ENCODE measurements around the gene LRRC52. TPM values are rescaled to one million over a fixed set of nuclear protein-coding genes. Genes with fewer than 3 reads are reported as not detected.

The LRRC52 gene, protein sequence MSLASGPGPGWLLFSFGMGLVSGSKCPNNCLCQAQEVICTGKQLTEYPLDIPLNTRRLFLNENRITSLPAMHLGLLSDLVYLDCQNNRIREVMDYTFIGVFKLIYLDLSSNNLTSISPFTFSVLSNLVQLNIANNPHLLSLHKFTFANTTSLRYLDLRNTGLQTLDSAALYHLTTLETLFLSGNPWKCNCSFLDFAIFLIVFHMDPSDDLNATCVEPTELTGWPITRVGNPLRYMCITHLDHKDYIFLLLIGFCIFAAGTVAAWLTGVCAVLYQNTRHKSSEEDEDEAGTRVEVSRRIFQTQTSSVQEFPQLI
- not detected for polyA plus RNA-seq (2013, experiment 1 of 2)
- polyA plus RNA-seq (2013, experiment 2 of 2) = not detected

DNA sequence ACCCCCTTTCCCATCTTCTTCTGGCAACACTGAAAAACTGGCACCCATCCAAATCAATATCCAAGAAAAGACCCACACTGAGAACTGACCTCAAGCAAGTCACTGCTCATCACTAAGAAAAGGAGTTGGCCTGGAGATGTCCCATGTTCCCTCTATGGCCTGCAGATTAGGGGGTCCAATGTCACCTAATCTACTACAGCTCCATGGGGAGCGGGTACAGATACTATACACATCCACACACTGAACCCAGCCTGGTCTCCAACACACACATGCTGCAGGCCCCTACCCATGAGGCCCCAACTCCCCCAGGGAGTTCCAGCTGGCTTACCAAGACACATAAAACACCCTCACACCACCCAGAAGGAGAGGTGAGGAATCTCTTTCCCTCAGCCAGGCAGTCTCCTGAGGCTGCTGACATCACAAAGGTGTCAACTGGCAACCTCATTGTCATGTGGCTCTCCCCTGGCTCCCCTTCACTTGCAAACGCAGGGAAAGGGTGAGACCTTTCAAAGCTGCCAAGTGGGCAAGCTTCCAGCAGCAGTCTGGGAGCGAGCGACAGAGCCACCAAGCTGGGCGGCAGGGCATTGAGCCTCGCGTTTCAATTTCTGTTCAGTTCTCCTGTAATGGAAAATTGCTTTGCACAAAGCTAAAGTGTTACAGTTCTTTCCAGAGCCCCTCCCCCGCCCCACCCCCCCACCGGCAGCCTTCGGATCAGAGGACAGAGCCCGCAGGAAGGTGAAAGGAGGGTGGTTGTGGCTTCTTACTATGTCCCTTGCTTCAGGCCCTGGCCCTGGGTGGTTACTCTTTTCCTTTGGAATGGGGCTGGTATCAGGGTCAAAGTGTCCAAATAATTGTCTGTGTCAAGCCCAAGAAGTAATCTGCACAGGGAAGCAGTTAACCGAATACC is at the start of gene LRRC52:
TSS of gene LRRC52 (plus strand) at position 469 of the 907 bp plus-strand sequence. CDS start at position 766, 297 bp downstream.
- no peak within 1 kb of the TSS for H2BK12ac ChIP-seq (ENCODE audit: low read length)
- H3K18ac ChIP-seq (ENCODE audit: low read length) = no peak within 1 kb of the TSS
- H2BK15ac ChIP-seq (ENCODE audit: low read length) = no peak within 1 kb of the TSS
- no peak within 1 kb of the TSS for H3K4ac ChIP-seq (ENCODE audit: low read length)
- no peaks in the 10 kb centered on the region for H3K79me1 ChIP-seq (ENCODE audit: low read depth, low read length)
- peaks cover 0 to 6% of the 10 kb centered on the region in 2 donors for H3K4me1 ChIP-seq (ENCODE audit: control insufficient read depth in 2 of 2, insufficient read depth in 1 of 2, low read depth in 1 of 2, low read length in 2 of 2)
- H2AK5ac ChIP-seq (ENCODE audit: low read depth, low read length) = no peak within 1 kb of the TSS
- no peaks in the 10 kb centered on the region for H3K9me3 ChIP-seq (replicated peaks in 1 of 2; ENCODE audit: control insufficient read depth in 2 of 2, insufficient read depth in 1 of 2, low read depth in 1 of 2, low read length in 2 of 2)
- no peak within 1 kb of the TSS for H3K27ac ChIP-seq (replicated peaks; ENCODE audit: low read length)
- no peak within 1 kb of the TSS for H4K91ac ChIP-seq (ENCODE audit: low read depth, low read length, poor library complexity)
- no peak within 1 kb of the TSS for H3K23ac ChIP-seq (ENCODE audit: low read depth, low read length, poor library complexity)
- no peak within 1 kb of the TSS for H3K14ac ChIP-seq (ENCODE audit: low read length)
- H3K9ac ChIP-seq (ENCODE audit: low read depth, low read length, poor library complexity) = no peak within 1 kb of the TSS
- H3K27me3 ChIP-seq (ENCODE audit: control insufficient read depth in 3 of 3, insufficient read depth in 3 of 3, low read depth in 1 of 3, low read length in 3 of 3) = peaks cover 0 to 15% (median 0%) of the 10 kb centered on the region in 3 experiments
- H3K4me2 ChIP-seq (ENCODE audit: insufficient read depth, low read length, poor library complexity, severe bottlenecking) = no peak within 1 kb of the TSS
- no peak within 1 kb of the TSS for H2BK5ac ChIP-seq (ENCODE audit: low read length)
- no peak for DNase-seq (ENCODE audit: low spot score)
- H2AFZ ChIP-seq (ENCODE audit: low read length) = no peak within 1 kb of the TSS
- H3K36me3 ChIP-seq (replicated peaks in 1 of 2; ENCODE audit: control insufficient read depth in 2 of 2, insufficient read depth in 2 of 2, low read length in 2 of 2) = no peaks in the 10 kb centered on the region
- no peak within 1 kb of the TSS for H3K4me3 ChIP-seq (ENCODE audit: low read length in 2 of 2)
- no peak within 1 kb of the TSS for H4K8ac ChIP-seq (ENCODE audit: low read depth, low read length)
- whole genome bisulfite sequencing, 2 donors (ENCODE audit: extremely low coverage in 2 of 2, insufficient read length in 2 of 2, insufficient replicate concordance in 1 of 2) = no CpG with 5 or more reads among the region's 12 CpGs
- no peak within 1 kb of the TSS for H2BK120ac ChIP-seq (ENCODE audit: low read depth, low read length)

DNA sequence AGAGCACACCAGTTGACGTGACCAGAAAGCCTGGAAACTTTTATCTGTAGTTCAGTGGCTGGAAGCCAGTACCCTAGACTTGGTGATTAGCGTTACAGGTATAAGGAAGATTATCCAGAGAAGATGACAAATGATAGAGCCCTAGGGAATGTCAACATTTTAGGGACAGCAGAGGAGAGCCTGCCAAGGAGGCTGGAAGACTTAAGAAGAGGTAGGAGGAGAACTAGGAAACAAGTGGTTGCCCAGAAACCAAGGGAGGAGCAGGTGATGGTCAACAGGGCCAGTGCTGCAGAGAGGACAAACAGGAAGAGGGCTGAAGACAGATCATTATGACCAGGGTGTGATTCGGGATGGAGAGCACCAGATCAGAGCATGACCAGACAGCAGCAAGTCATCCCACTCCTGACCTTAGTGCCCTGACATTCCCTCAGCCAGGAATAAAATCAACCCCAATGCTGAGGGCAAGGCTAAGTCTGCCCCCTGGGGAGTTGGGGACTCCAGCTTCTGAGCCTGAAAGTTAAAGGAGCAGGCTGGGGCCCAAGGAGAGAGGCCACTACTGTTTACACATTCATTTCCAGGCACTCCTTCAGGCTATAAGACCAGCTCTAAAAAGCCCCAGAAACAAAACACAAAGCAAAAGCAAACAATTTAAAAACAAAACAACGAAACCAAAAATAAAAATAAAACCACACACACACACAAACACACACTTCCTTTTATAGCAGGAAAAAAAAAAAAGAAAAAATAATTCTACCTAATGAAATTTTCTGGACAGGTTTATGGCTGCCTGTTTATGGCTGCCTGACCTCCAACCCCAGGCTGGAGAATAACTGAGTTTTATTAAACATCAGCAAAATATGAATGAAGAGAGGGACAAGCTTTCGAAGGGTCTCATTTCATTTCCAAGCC is 48.6 kb upstream of the LRRC52 start:
- Histone ChIP-seq H3K27ac (replicated peaks; ENCODE audit: low read length) (no peak overlapping the region), H2BK5ac (ENCODE audit: low read length) (no peak overlapping the region), H4K8ac (ENCODE audit: low read depth, low read length) (no peak overlapping the region), H3K27me3 (ENCODE audit: control insufficient read depth in 3 of 3, insufficient read depth in 3 of 3, low read depth in 1 of 3, low read length in 3 of 3) (no peaks in the 10 kb centered on the region), H3K23ac (ENCODE audit: low read depth, low read length, poor library complexity) (no peak overlapping the region), H3K9ac (ENCODE audit: low read depth, low read length, poor library complexity) (no peak overlapping the region), H4K91ac (ENCODE audit: low read depth, low read length, poor library complexity) (no peak overlapping the region), H2AK5ac (ENCODE audit: low read depth, low read length) (no peak overlapping the region), H2BK120ac (ENCODE audit: low read depth, low read length) (no peak overlapping the region), H3K4me3 (ENCODE audit: low read length in 2 of 2) (no peak overlapping the region), H2BK12ac (ENCODE audit: low read length) (no peak overlapping the region), H3K4me1 (ENCODE audit: control insufficient read depth in 2 of 2, insufficient read depth in 1 of 2, low read depth in 1 of 2, low read length in 2 of 2) (no peaks in the 10 kb centered on the region), H3K14ac (ENCODE audit: low read length) (no peak overlapping the region), H3K4ac (ENCODE audit: low read length) (no peak overlapping the region), H2AFZ (ENCODE audit: low read length) (no peak overlapping the region), H3K9me3 (replicated peaks in 1 of 2; ENCODE audit: control insufficient read depth in 2 of 2, insufficient read depth in 1 of 2, low read depth in 1 of 2, low read length in 2 of 2) (no peaks in the 10 kb centered on the region), H3K79me1 (ENCODE audit: low read depth, low read length) (no peaks in the 10 kb centered on the region), H3K18ac (ENCODE audit: low read length) (no peak overlapping the region), H2BK15ac (ENCODE audit: low read length) (no peak overlapping the region), H3K36me3 (replicated peaks in 1 of 2; ENCODE audit: control insufficient read depth in 2 of 2, insufficient read depth in 2 of 2, low read length in 2 of 2) (no peaks in the 10 kb centered on the region), H3K4me2 (ENCODE audit: insufficient read depth, low read length, poor library complexity, severe bottlenecking) (no peak overlapping the region)
- WGBS, 2 donors (ENCODE audit: extremely low coverage in 2 of 2, insufficient read length in 2 of 2, insufficient replicate concordance in 1 of 2) = 100% methylated on average over 1 of the region's 5 CpGs; no CpG with 5 or more reads in 1 of the 2 donors
- DNase-seq (ENCODE audit: low spot score) = no peak

DNA sequence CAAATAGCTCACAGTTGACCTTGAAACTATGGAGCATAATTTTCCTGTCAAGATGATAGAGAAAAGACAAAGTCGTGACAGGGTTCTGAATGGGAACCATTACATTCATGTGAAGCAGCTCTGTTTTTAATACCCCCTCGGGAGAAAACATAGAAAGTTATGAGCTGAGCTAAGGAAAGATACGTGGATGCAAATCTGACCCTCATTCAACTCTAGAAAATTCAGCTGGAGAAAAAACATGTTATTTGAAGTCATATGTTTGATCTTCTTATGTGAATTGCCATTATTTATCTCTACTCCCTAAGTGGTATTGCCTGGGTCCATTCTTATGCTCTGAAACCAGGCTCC is 48.0 kb upstream of the LRRC52 start:
- Histone ChIP-seq H2BK15ac (ENCODE audit: low read length) (no peak overlapping the region), H3K4me2 (ENCODE audit: insufficient read depth, low read length, poor library complexity, severe bottlenecking) (no peak overlapping the region), H3K4ac (ENCODE audit: low read length) (no peak overlapping the region), H3K18ac (ENCODE audit: low read length) (no peak overlapping the region), H3K14ac (ENCODE audit: low read length) (no peak overlapping the region), H3K9ac (ENCODE audit: low read depth, low read length, poor library complexity) (no peak overlapping the region), H3K23ac (ENCODE audit: low read depth, low read length, poor library complexity) (no peak overlapping the region), H3K9me3 (replicated peaks in 1 of 2; ENCODE audit: control insufficient read depth in 2 of 2, insufficient read depth in 1 of 2, low read depth in 1 of 2, low read length in 2 of 2) (no peaks in the 10 kb centered on the region), H3K4me3 (ENCODE audit: low read length in 2 of 2) (no peak overlapping the region), H3K4me1 (ENCODE audit: control insufficient read depth in 2 of 2, insufficient read depth in 1 of 2, low read depth in 1 of 2, low read length in 2 of 2) (no peaks in the 10 kb centered on the region), H2AFZ (ENCODE audit: low read length) (no peak overlapping the region), H3K27me3 (ENCODE audit: control insufficient read depth in 3 of 3, insufficient read depth in 3 of 3, low read depth in 1 of 3, low read length in 3 of 3) (no peaks in the 10 kb centered on the region), H2BK5ac (ENCODE audit: low read length) (no peak overlapping the region), H3K27ac (replicated peaks; ENCODE audit: low read length) (no peak overlapping the region), H3K79me1 (ENCODE audit: low read depth, low read length) (no peaks in the 10 kb centered on the region), H3K36me3 (replicated peaks in 1 of 2; ENCODE audit: control insufficient read depth in 2 of 2, insufficient read depth in 2 of 2, low read length in 2 of 2) (no peaks in the 10 kb centered on the region), H4K91ac (ENCODE audit: low read depth, low read length, poor library complexity) (no peak overlapping the region), H2BK12ac (ENCODE audit: low read length) (no peak overlapping the region), H2AK5ac (ENCODE audit: low read depth, low read length) (no peak overlapping the region), H4K8ac (ENCODE audit: low read depth, low read length) (no peak overlapping the region), H2BK120ac (ENCODE audit: low read depth, low read length) (no peak overlapping the region)
- no CpG with 5 or more reads among the region's 3 CpGs for WGBS, 2 donors (ENCODE audit: extremely low coverage in 2 of 2, insufficient read length in 2 of 2, insufficient replicate concordance in 1 of 2)
- no peak for DNase-seq (ENCODE audit: low spot score)

Data from neuronal stem cell (in vitro differentiated cells).